Measurements from ENCODE around the gene MIB1. TPM values are rescaled to one million over a fixed set of nuclear protein-coding genes. Genes with fewer than 3 reads are reported as not detected.

MIB1 gene
- total RNA-seq, 1 experiment from 2014 or later, result 48.1 TPM

GRCh38 chr18:21757833-21758232 lies 17.2 kb downstream of the MIB1 start:
- POLR2A ChIA-PET, result no interaction called here

GRCh38 chr18:21759836-21760235 lies 19.2 kb downstream of the MIB1 start:
- H3K4me3 Mint-ChIP-seq (ENCODE audit: unreplicated experiment), result no peak overlapping the region
- no peaks in the 10 kb centered on the region for H3K36me3 Mint-ChIP-seq (ENCODE audit: insufficient read depth, unreplicated experiment)
- Histone ChIP-seq H3K27me3 (replicated peaks; ENCODE audit: control insufficient read depth, insufficient read depth, low read length) (no peaks in the 10 kb centered on the region), H3K4me1 (peaks cover 13% of the 10 kb centered on the region; the same call in 1 of the 2 replicates), H3K4me3 (ENCODE audit: low read depth, low read length) (no peak overlapping the region), H3K36me3 (ENCODE audit: control insufficient read depth, insufficient read depth, low read length) (no peaks in the 10 kb centered on the region), H3K9me3 (no peaks in the 10 kb centered on the region)
- CTCF ChIA-PET, result no interaction called here
- H3K4me1 Mint-ChIP-seq (ENCODE audit: low read depth, unreplicated experiment), result peaks cover 6% of the 10 kb centered on the region
- no peak for TF ChIP-seq CTCF (IDR thresholded peaks at IDR 0.05; ENCODE audit: insufficient read depth in 1 of 2, low read depth in 1 of 2, low read length in 1 of 2, severe bottlenecking in 1 of 2, unreplicated experiment in 1 of 2)
- H3K9me3 Mint-ChIP-seq (ENCODE audit: unreplicated experiment), result no peaks in the 10 kb centered on the region
- no TSS peak for BruUV-seq (replicated peaks)
- H3K27ac Mint-ChIP-seq (ENCODE audit: unreplicated experiment), result no peak overlapping the region
- intact Hi-C loops (cut with micrococcal nuclease; ENCODE audit: unreplicated experiment), result no loop called here
- no peak for DNase-seq
- POLR2A ChIA-PET, result no interaction called here
- no peaks in the 10 kb centered on the region for H3K27me3 Mint-ChIP-seq (ENCODE audit: insufficient read depth, unreplicated experiment)

More at GRCh38 chr18:21757833-21758232, 17.2 kb downstream of the MIB1 start:
- Mint-ChIP-seq H3K4me3 (ENCODE audit: unreplicated experiment) (no peak overlapping the region), H3K27me3 (ENCODE audit: insufficient read depth, unreplicated experiment) (no peaks in the 10 kb centered on the region), H3K9me3 (ENCODE audit: unreplicated experiment) (no peaks in the 10 kb centered on the region), H3K4me1 (ENCODE audit: low read depth, unreplicated experiment) (peaks cover 13% of the 10 kb centered on the region), H3K36me3 (ENCODE audit: insufficient read depth, unreplicated experiment) (no peaks in the 10 kb centered on the region), H3K27ac (ENCODE audit: unreplicated experiment) (no peak overlapping the region)
- no peaks in the 10 kb centered on the region for H3K27me3 ChIP-seq (replicated peaks; ENCODE audit: control insufficient read depth, insufficient read depth, low read length)
- no peaks in the 10 kb centered on the region for H3K36me3 ChIP-seq (ENCODE audit: control insufficient read depth, insufficient read depth, low read length)
- intact Hi-C loops (cut with micrococcal nuclease; ENCODE audit: unreplicated experiment), result no loop called here
- CTCF ChIA-PET, result no interaction called here
- H3K9me3 ChIP-seq, result no peaks in the 10 kb centered on the region
- no TSS peak for BruUV-seq (replicated peaks)
- H3K4me3 ChIP-seq (ENCODE audit: low read depth, low read length), result no peak overlapping the region
- no peak for TF ChIP-seq CTCF (IDR thresholded peaks at IDR 0.05; ENCODE audit: insufficient read depth in 1 of 2, low read depth in 1 of 2, low read length in 1 of 2, severe bottlenecking in 1 of 2, unreplicated experiment in 1 of 2)
- no peak for DNase-seq
- peaks cover 20% of the 10 kb centered on the region; the same call in 1 of the 2 replicates for H3K4me1 ChIP-seq

GRCh38 chr18:21760321-21760720 lies 19.7 kb downstream of the MIB1 start:
- no TSS peak for BruUV-seq (replicated peaks)
- no peaks in the 10 kb centered on the region for H3K9me3 Mint-ChIP-seq (ENCODE audit: unreplicated experiment)
- CTCF ChIA-PET, result no interaction called here
- no peaks in the 10 kb centered on the region for H3K9me3 ChIP-seq
- no peak for DNase-seq
- H3K27me3 ChIP-seq (replicated peaks; ENCODE audit: control insufficient read depth, insufficient read depth, low read length), result no peaks in the 10 kb centered on the region
- H3K4me3 ChIP-seq (ENCODE audit: low read depth, low read length), result no peak overlapping the region
- no peaks in the 10 kb centered on the region for H3K27me3 Mint-ChIP-seq (ENCODE audit: insufficient read depth, unreplicated experiment)
- POLR2A ChIA-PET, result no interaction called here
- no peaks in the 10 kb centered on the region for H3K36me3 Mint-ChIP-seq (ENCODE audit: insufficient read depth, unreplicated experiment)
- H3K4me3 Mint-ChIP-seq (ENCODE audit: unreplicated experiment), result no peak overlapping the region
- no peak for TF ChIP-seq CTCF (IDR thresholded peaks at IDR 0.05; ENCODE audit: insufficient read depth in 1 of 2, low read depth in 1 of 2, low read length in 1 of 2, severe bottlenecking in 1 of 2, unreplicated experiment in 1 of 2)
- intact Hi-C loops (cut with micrococcal nuclease; ENCODE audit: unreplicated experiment), result no loop called here
- H3K27ac Mint-ChIP-seq (ENCODE audit: unreplicated experiment), result no peak overlapping the region
- peaks cover 1% of the 10 kb centered on the region for H3K4me1 Mint-ChIP-seq (ENCODE audit: low read depth, unreplicated experiment)
- H3K4me1 ChIP-seq, result peaks cover 8% of the 10 kb centered on the region; the same call in 1 of the 2 replicates
- no peaks in the 10 kb centered on the region for H3K36me3 ChIP-seq (ENCODE audit: control insufficient read depth, insufficient read depth, low read length)

Data from Caco-2 (cell line).